ENCODE data around the gene EIPR1.

Gene EIPR1

DNA sequence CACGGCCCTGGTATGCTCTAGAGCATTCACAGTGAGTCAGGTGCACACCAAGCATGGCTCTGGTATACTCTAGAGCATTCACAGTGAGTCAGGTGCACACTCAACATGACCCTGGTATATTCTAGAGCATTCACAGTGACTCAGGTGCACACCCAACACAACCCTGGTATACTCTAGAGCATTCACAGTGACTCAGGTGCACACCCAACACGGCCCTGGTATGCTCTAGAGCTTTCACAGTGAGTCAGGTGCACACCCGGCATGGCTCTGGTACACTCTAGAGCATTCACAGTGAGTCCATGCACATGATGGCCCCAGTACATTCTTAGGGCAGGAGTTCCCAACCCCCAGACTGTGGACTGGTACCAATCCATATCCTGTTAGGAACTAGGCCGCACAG is 158.1 kb downstream of the EIPR1 start:
- TF ChIP-seq, protein P1, sequence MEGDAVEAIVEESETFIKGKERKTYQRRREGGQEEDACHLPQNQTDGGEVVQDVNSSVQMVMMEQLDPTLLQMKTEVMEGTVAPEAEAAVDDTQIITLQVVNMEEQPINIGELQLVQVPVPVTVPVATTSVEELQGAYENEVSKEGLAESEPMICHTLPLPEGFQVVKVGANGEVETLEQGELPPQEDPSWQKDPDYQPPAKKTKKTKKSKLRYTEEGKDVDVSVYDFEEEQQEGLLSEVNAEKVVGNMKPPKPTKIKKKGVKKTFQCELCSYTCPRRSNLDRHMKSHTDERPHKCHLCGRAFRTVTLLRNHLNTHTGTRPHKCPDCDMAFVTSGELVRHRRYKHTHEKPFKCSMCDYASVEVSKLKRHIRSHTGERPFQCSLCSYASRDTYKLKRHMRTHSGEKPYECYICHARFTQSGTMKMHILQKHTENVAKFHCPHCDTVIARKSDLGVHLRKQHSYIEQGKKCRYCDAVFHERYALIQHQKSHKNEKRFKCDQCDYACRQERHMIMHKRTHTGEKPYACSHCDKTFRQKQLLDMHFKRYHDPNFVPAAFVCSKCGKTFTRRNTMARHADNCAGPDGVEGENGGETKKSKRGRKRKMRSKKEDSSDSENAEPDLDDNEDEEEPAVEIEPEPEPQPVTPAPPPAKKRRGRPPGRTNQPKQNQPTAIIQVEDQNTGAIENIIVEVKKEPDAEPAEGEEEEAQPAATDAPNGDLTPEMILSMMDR (IDR thresholded peaks at IDR 0.05) = no peak
- Histone ChIP-seq H3K4me1 (ENCODE audit: control insufficient read depth in 1 of 2, insufficient read depth in 1 of 2, low read depth in 1 of 2, low read length in 1 of 2) (no peaks in the 10 kb centered on the region), H3K9me3 (no peaks in the 10 kb centered on the region), H3K27me3 (no peaks in the 10 kb centered on the region), H3K27ac (no peak overlapping the region), H3K4me3 (ENCODE audit: low read depth in 1 of 2, low read length in 1 of 2) (no peak overlapping the region), H3K36me3 (no peaks in the 10 kb centered on the region)

DNA sequence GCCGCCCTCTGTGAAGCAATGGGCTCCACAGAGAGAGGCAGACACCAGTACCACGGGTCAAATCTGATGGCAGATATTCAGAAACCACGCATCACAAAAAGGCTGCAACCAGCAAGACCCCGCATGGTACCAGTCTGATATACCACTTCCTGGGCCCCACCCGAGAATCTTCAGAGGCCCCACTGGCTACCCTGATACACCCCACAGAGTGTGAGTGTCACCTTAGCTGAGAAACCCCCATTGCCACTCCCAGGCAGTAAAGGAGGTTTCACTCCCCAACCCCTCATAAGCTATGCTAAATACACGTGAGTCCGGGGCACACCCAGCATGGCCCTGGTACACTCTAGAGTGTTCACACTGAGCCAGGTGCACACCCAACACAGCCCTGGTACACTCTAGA is 160.0 kb downstream of the EIPR1 start:
- Histone ChIP-seq H3K27me3 (no peaks in the 10 kb centered on the region), H3K9me3 (no peaks in the 10 kb centered on the region), H3K27ac (no peak overlapping the region), H3K4me1 (ENCODE audit: control insufficient read depth in 1 of 2, insufficient read depth in 1 of 2, low read depth in 1 of 2, low read length in 1 of 2) (no peaks in the 10 kb centered on the region), H3K36me3 (no peaks in the 10 kb centered on the region), H3K4me3 (ENCODE audit: low read depth in 1 of 2, low read length in 1 of 2) (no peak overlapping the region)
- TF ChIP-seq, protein P1 (IDR thresholded peaks at IDR 0.05) = no peak

DNA sequence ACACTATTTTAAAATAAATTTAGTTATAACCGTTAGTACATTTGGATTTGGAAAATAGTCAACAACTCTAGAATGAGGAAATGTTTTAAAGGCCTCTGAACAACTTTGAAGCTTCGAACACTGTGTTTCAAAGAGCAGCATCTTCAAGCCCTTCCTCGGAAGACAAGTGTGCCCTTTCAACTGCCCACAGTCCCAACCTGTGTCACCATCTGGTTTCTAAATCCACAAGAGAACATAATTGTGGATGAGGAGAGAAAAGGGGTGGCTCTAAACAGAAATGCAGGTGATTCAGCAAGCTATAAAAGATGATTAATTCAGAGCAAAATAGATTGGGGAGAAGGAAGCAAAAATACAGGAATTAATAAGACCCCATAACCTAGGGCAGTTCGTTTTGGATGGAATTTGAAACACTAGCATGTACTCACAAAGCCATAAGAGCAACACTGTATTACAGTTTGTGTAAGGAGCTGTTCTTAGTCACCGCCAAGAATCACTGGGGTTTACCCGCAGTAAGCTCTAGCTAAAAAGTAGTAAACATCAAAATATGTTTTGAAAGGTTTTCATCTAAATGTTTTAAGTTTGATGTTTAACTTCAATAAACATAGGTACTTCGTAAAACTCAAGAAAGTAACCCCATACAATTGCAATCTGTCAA is 160.7 kb downstream of the EIPR1 start:
- Histone ChIP-seq H3K9me3 (no peaks in the 10 kb centered on the region), H3K4me1 (ENCODE audit: control insufficient read depth in 1 of 2, insufficient read depth in 1 of 2, low read depth in 1 of 2, low read length in 1 of 2) (no peaks in the 10 kb centered on the region), H3K27me3 (no peaks in the 10 kb centered on the region), H3K4me3 (ENCODE audit: low read depth in 1 of 2, low read length in 1 of 2) (no peak overlapping the region), H3K27ac (no peak overlapping the region), H3K36me3 (no peaks in the 10 kb centered on the region)
- TF ChIP-seq, protein P1 (IDR thresholded peaks at IDR 0.05) = no peak

DNA sequence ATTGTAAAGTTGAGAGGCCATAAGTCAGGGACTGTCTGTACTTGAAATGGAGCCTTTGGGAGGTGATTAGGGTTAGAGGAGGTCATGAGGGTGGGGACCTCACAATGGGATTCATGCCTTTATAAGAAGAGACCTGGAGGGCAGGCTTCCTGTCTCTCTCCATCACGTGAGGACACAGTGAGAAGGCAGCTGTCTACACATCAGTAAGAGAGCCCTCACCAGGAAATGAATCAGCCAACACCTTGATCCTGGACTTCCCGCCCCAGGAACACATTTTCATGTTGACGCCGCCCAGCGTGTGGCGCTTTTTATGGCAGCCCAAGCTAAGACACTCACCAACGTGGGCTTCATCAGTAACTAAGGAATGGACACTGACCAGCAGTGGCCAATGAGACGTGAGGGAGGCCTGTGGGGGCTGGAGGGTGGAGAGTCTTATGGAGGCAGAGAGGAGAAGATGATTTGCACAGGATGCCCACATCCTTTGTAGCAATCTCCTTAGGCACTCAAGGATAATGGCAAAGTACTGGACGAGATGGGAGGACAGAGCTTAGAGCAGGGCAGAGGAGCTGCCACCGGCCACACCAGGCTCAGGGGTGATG is 162.7 kb downstream of the EIPR1 start:
- TF ChIP-seq, protein P1 (IDR thresholded peaks at IDR 0.05) = no peak
- Histone ChIP-seq H3K4me1 (ENCODE audit: control insufficient read depth in 1 of 2, insufficient read depth in 1 of 2, low read depth in 1 of 2, low read length in 1 of 2) (no peaks in the 10 kb centered on the region), H3K27ac (no peak overlapping the region), H3K4me3 (ENCODE audit: low read depth in 1 of 2, low read length in 1 of 2) (no peak overlapping the region), H3K36me3 (no peaks in the 10 kb centered on the region), H3K9me3 (no peaks in the 10 kb centered on the region), H3K27me3 (no peaks in the 10 kb centered on the region)

DNA sequence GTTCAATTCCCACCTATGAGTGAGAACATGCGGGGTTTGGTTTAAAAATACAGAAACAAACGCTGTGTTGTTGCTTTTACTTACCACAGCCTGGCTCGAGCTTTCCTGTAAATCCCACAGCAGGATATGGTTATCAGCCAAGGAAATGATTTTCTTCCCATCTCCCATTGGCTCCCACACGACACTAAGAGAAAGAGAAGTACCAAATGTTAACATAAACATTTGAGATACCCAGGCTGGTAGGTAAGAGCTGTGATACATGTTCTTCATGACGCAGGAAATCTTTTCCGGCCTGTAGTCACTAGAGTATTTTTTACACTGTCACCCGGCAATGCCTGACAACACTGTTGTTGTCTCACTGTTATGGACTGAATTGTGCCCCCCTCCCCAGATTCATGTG is 163.6 kb downstream of the EIPR1 start:
- H3K9me3 ChIP-seq = no peaks in the 10 kb centered on the region
- no peaks in the 10 kb centered on the region for H3K4me1 ChIP-seq (ENCODE audit: control insufficient read depth in 1 of 2, insufficient read depth in 1 of 2, low read depth in 1 of 2, low read length in 1 of 2)
- H3K36me3 ChIP-seq = no peaks in the 10 kb centered on the region
- no peak overlapping the region for H3K4me3 ChIP-seq (ENCODE audit: low read depth in 1 of 2, low read length in 1 of 2)
- H3K27me3 ChIP-seq = no peaks in the 10 kb centered on the region
- TF ChIP-seq, protein P1 (IDR thresholded peaks at IDR 0.05) = no peak
- no peak overlapping the region for H3K27ac ChIP-seq
